SHP77 treated with DMSO at 0.1 percent for 48 hours (cell line): ENCODE measurements around the gene ADCK2.
"Not testable (repeated sequence)": the region's sequence is repeated elsewhere in the genome, so short reads cannot be mapped to it uniquely, and the experiment has no call there.

Experiments
- DNase-seq: peaks from one replicate; lab custom pipeline; 2025; lab: John Stamatoyannopoulos, UW

Gene ADCK2

GRCh38 chr7:140734729-140735128, 62.0 kb downstream of the ADCK2 start:
- no peak for DNase-seq

GRCh38 chr7:140738280-140738679, 65.5 kb downstream of the ADCK2 start:
- DNase-seq = no peak

- not testable (repeated sequence) for DNase-seq
Measured at GRCh38 chr7:140743255-140743654, 70.5 kb downstream of the ADCK2 start.

GRCh38 chr7:140744005-140744404, 71.3 kb downstream of the ADCK2 start:
- no peak for DNase-seq
